Prostate gland (tissue), 2 donors: ENCODE measurements around the gene LPXN.

Experiments used
- POLR2A ChIP-seq: fragments of 450-650 bp; IDR thresholded peaks from one replicate; pipeline ENCODE4 v1.6.1; 2016; ENCODE audit warnings: antibody characterized with exemption, mild to moderate bottlenecking
- POLR2AphosphoS5 ChIP-seq: sonication (generic); formaldehyde crosslinking; IDR thresholded peaks from one replicate; pipeline ENCODE4 v1.6.1; 2017; ENCODE audit warnings: antibody characterized with exemption
- TF ChIP-seq, protein P1 (sequence below), 4 experiments: fragments of 200-600 bp in 2 of 4; fragments of 450-650 bp in 2 of 4; sonication (generic) in 2 of 4; IDR thresholded peaks; 1 replicate in 3 of 4; 2 replicates in 1 of 4; pipeline ENCODE4 v1.5.1; 2016 to 2019; ENCODE audit warnings: antibody characterized with exemption in 4 of 4, mild to moderate bottlenecking in 2 of 4, moderate library complexity in 2 of 4

DNA sequence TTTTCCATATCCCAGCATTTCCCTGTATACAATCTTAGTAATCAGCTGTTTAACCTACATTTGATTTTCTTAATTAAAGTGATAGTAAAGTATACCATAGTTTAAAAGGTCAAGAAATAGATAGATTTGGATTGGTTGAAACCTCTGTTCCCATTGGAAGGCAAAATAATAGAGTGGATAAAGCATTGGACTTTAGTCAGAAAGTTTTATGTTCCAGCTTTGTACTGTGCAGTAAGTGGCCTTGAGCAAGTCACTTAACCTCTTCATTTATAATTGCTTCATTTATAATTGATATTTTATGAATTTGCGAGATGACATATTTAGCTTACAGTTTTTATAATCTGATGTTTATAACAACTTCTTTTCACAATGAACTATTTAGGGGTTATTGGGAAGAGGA lies 6.8 kb upstream of the LPXN start:
- TF ChIP-seq, protein P1, sequence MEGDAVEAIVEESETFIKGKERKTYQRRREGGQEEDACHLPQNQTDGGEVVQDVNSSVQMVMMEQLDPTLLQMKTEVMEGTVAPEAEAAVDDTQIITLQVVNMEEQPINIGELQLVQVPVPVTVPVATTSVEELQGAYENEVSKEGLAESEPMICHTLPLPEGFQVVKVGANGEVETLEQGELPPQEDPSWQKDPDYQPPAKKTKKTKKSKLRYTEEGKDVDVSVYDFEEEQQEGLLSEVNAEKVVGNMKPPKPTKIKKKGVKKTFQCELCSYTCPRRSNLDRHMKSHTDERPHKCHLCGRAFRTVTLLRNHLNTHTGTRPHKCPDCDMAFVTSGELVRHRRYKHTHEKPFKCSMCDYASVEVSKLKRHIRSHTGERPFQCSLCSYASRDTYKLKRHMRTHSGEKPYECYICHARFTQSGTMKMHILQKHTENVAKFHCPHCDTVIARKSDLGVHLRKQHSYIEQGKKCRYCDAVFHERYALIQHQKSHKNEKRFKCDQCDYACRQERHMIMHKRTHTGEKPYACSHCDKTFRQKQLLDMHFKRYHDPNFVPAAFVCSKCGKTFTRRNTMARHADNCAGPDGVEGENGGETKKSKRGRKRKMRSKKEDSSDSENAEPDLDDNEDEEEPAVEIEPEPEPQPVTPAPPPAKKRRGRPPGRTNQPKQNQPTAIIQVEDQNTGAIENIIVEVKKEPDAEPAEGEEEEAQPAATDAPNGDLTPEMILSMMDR (IDR thresholded peaks at IDR 0.05), result no peak
- TF ChIP-seq POLR2A (no peak), POLR2AphosphoS5 (no peak)
